GM19193 (cell line): Measurements from ENCODE around the gene CD200R1.

Experiments
- POLR2A ChIP-seq: IDR thresholded peaks from 4 replicates; pipeline ENCODE4 v1.6.1; 2011; ENCODE audit not compliant: insufficient read depth, insufficient read length; ENCODE audit errors: extremely low read depth

Gene CD200R1

GRCh38 chr3:112987710-112988334, 12.9 kb upstream of the CD200R1 start:
- TF ChIP-seq POLR2A: no peak

GRCh38 chr3:112984485-112984884, 9.6 kb upstream of the CD200R1 start:
- TF ChIP-seq POLR2A: no peak

- TF ChIP-seq POLR2A: no peak
Observed at GRCh38 chr3:112982710-112983109, 7.8 kb upstream of the CD200R1 start.

GRCh38 chr3:112980080-112980479, 5.2 kb upstream of the CD200R1 start:
- TF ChIP-seq POLR2A: no peak

GRCh38 chr3:112979244-112979832, 4.4 kb upstream of the CD200R1 start:
- TF ChIP-seq POLR2A: no peak

- no peak for TF ChIP-seq POLR2A
Observed at GRCh38 chr3:112976953-112977352, 2.0 kb upstream of the CD200R1 start.

GRCh38 chr3:112976001-112976400, 1.1 kb upstream of the CD200R1 start:
- TF ChIP-seq POLR2A: no peak

- no peak for TF ChIP-seq POLR2A
Observed at GRCh38 chr3:112974178-112974517, 755 bp downstream of the CD200R1 start.

GRCh38 chr3:112973325-112974177, 1.4 kb downstream of the CD200R1 start:
- no peak for TF ChIP-seq POLR2A

- TF ChIP-seq POLR2A: no peak
Observed at GRCh38 chr3:112972158-112972557, 2.7 kb downstream of the CD200R1 start.

- TF ChIP-seq POLR2A: no peak
Observed at GRCh38 chr3:112967828-112968227, 7.1 kb downstream of the CD200R1 start.

GRCh38 chr3:112967425-112967824, 7.5 kb downstream of the CD200R1 start:
- TF ChIP-seq POLR2A: no peak

- no peak for TF ChIP-seq POLR2A
Observed at GRCh38 chr3:112966633-112967032, 8.3 kb downstream of the CD200R1 start.

GRCh38 chr3:112965656-112966055, 9.2 kb downstream of the CD200R1 start:
- no peak for TF ChIP-seq POLR2A

GRCh38 chr3:112963683-112964082, 11.2 kb downstream of the CD200R1 start:
- no peak for TF ChIP-seq POLR2A
